T-helper 1 cell treated with Interleukin-12 subunit alpha and Interleukin-12 subunit beta and Interleukin-4 antibody, amounts not matched to agents 30 ng/mL and 1 ng/mL, for 36 hours (primary cell): Measurements from ENCODE around the gene PLK5. TPM values are rescaled to one million over a fixed set of nuclear protein-coding genes. Genes with fewer than 3 reads are reported as not detected.
"Not testable (repeated sequence)": the region's sequence is repeated elsewhere in the genome, so short reads cannot be mapped to it uniquely, and the experiment has no call there.

Experiments used
- intact Hi-C: fragments of 100-400 bp; cut with micrococcal nuclease; formaldehyde crosslinking; loops from one replicate; pipeline ENCODE4 v1.15.1; 2024
- total RNA-seq: library from RNA; stranded (reverse); gene quantifications from 2 replicates; pipeline ENCODE4 v1.2.3, GENCODE V29; 2022

PLK5 gene
- total RNA-seq, 1 donor from 2014 or later: not detected

GRCh38 chr19:1522061-1522460, 1.8 kb upstream of the PLK5 start:
- intact Hi-C loops: no loop called here

- intact Hi-C loops: no loop called here
Observed at GRCh38 chr19:1522838-1523237, 1.0 kb upstream of the PLK5 start.

GRCh38 chr19:1524287-1524971, 552 bp downstream of the PLK5 start:
- intact Hi-C loops: no loop called here

- intact Hi-C loops: no loop called here
Observed at GRCh38 chr19:1524972-1525325, 1.1 kb downstream of the PLK5 start.

- intact Hi-C loops: no loop called here
Observed at GRCh38 chr19:1525343-1525742, 1.5 kb downstream of the PLK5 start.

GRCh38 chr19:1526066-1526778, 2.3 kb downstream of the PLK5 start:
- intact Hi-C loops: no loop called here

GRCh38 chr19:1526979-1527649, 3.2 kb downstream of the PLK5 start:
- intact Hi-C loops: no loop called here

- intact Hi-C loops: no loop called here
Observed at GRCh38 chr19:1527650-1528309, 3.9 kb downstream of the PLK5 start.

GRCh38 chr19:1528596-1529429, 4.9 kb downstream of the PLK5 start:
- intact Hi-C loops: no loop called here

- intact Hi-C loops: no loop called here
Observed at GRCh38 chr19:1529430-1529816, 5.5 kb downstream of the PLK5 start.

- intact Hi-C loops: not testable (repeated sequence)
Observed at GRCh38 chr19:1530856-1531255, 7.0 kb downstream of the PLK5 start.

GRCh38 chr19:1531587-1531986, 7.7 kb downstream of the PLK5 start:
- intact Hi-C loops: no loop called here

- intact Hi-C loops: no loop called here
Observed at GRCh38 chr19:1532003-1532402, 8.1 kb downstream of the PLK5 start.

GRCh38 chr19:1533510-1534150, 9.8 kb downstream of the PLK5 start:
- intact Hi-C loops: no loop called here

- intact Hi-C loops: no loop called here
Observed at GRCh38 chr19:1534972-1535371, 11.1 kb downstream of the PLK5 start.

- intact Hi-C loops: not testable (repeated sequence)
Observed at GRCh38 chr19:1535699-1536098, 11.8 kb downstream of the PLK5 start.

- intact Hi-C loops: no loop called here
Observed at GRCh38 chr19:1538978-1539377, 15.1 kb downstream of the PLK5 start.

GRCh38 chr19:1539749-1540148, 15.9 kb downstream of the PLK5 start:
- intact Hi-C loops: not testable (repeated sequence)

GRCh38 chr19:1540365-1540925, 16.6 kb downstream of the PLK5 start:
- intact Hi-C loops: no loop called here

GRCh38 chr19:1549332-1549945, 25.6 kb downstream of the PLK5 start:
- intact Hi-C loops: no loop called here
